AG04449 (cell line): ENCODE results near the gene ADAMTSL3.
"Not testable (repeated sequence)": the region's sequence is repeated elsewhere in the genome, so short reads cannot be mapped to it uniquely, and the experiment has no call there.

Experiments
- CTCF ChIA-PET: fragments of 350-600 bp; formaldehyde crosslinking; extraction: SDS; loops from one replicate; lab custom pipeline; 2021; ENCODE audit warnings: antibody characterized with exemption; lab: Yijun Ruan, JAX
- POLR2A ChIA-PET: fragments of 400-600, 350-600 bp; formaldehyde crosslinking; extraction: SDS; loops from one replicate; lab custom pipeline; 2020; ENCODE audit warnings: antibody characterized with exemption, inconsistent platforms; lab: Yijun Ruan, JAX
- DNase-seq: peaks from one replicate; pipeline ENCODE4 v3.0.0-alpha.2; 2010; ENCODE audit warnings: low read depth, low spot score
- H3K4me3 ChIP-seq: 2 replicates; pipeline ENCODE4 v1.5.1; 2011; ENCODE audit warnings: low read depth, mild to moderate bottlenecking, control low read depth, low read length
- TF ChIP-seq, protein P1 (sequence below): IDR thresholded peaks from one replicate; pipeline ENCODE4 v1.5.1; 2011; ENCODE audit warnings: mild to moderate bottlenecking, moderate library complexity, low read length, control low read depth, inconsistent platforms; ENCODE audit not compliant: insufficient read depth; ENCODE audit errors: missing control alignments

The ADAMTSL3 gene

DNA sequence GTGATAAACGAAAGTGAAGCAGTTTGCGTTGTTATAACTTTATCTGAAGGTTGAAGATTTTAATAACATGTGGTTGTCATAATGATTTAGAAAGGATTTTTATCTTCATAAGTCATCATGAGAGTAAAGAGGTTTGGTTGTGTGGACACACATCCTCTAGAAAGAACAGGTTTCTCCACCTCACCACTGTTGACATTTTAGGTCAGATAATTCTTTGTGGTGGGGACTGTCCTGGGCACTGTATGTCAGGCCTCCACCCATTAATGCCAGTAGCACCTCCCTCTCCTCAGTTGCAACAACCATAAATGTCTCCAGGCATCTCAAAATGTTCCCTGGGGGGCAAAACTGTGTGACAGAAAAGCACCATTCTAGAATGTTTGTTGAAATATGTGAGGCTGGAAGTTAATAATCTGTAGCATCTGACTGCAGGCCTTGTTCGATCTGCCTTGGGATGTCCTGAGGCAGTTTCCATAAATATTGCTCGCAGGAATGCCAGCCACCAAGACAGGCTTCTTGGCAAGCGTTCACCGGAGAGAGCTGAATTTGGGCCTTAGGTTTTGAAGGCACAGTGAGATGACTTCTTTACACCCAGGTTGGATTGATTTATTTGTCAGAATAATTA, 100.1 kb downstream of the ADAMTSL3 start:
- ChIA-PET POLR2A (no interaction called here), CTCF (no interaction called here)
- TF ChIP-seq, protein P1, sequence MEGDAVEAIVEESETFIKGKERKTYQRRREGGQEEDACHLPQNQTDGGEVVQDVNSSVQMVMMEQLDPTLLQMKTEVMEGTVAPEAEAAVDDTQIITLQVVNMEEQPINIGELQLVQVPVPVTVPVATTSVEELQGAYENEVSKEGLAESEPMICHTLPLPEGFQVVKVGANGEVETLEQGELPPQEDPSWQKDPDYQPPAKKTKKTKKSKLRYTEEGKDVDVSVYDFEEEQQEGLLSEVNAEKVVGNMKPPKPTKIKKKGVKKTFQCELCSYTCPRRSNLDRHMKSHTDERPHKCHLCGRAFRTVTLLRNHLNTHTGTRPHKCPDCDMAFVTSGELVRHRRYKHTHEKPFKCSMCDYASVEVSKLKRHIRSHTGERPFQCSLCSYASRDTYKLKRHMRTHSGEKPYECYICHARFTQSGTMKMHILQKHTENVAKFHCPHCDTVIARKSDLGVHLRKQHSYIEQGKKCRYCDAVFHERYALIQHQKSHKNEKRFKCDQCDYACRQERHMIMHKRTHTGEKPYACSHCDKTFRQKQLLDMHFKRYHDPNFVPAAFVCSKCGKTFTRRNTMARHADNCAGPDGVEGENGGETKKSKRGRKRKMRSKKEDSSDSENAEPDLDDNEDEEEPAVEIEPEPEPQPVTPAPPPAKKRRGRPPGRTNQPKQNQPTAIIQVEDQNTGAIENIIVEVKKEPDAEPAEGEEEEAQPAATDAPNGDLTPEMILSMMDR, result no peak
- no peak for DNase-seq
- H3K4me3 ChIP-seq, result no peak overlapping the region

DNA sequence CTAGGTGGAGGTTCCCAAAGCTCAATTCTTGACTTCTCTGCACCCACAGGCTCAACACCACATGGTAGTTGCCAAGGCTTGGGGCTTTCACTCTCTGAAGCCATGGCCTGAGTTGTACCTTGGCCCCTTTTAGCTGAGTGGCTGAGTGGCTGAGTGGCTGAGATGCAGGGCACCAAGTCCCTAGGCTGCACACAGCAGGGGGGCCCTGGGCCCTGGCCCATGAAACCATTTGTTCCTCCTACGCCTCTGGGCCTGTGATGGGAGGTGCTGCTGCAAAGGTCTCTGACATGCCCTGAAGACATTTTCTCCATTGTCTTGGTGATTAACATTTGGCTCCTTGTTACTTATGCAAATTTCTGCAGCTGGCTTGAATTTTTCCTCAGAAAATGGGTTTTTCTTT, 103.4 kb downstream of the ADAMTSL3 start:
- CTCF ChIA-PET, H3K4me3 ChIP-seq, POLR2A ChIA-PET, DNase-seq: not testable (repeated sequence)

DNA sequence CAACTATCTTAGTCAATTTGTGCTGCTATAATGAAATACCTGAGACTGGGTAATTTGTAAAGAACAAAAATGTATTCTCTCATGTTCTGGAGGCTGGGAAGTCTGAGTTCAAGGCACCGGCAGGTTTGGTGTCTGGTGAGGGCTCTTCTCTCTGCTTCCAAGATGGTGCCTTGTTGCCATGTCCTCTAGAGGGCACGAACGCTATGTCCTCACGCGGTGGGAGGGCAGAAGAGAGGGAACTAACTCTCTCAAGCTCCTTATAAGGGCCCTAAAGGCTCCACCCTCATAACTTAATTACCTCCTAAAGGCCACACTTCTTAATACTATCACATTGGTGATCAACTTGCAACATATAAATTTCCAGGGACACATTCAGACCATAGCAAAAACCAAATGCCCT, 108.4 kb downstream of the ADAMTSL3 start:
- no peak overlapping the region for H3K4me3 ChIP-seq
- no peak for DNase-seq
- POLR2A ChIA-PET, result no interaction called here
- TF ChIP-seq, protein P1, result no peak
- CTCF ChIA-PET, result no interaction called here

DNA sequence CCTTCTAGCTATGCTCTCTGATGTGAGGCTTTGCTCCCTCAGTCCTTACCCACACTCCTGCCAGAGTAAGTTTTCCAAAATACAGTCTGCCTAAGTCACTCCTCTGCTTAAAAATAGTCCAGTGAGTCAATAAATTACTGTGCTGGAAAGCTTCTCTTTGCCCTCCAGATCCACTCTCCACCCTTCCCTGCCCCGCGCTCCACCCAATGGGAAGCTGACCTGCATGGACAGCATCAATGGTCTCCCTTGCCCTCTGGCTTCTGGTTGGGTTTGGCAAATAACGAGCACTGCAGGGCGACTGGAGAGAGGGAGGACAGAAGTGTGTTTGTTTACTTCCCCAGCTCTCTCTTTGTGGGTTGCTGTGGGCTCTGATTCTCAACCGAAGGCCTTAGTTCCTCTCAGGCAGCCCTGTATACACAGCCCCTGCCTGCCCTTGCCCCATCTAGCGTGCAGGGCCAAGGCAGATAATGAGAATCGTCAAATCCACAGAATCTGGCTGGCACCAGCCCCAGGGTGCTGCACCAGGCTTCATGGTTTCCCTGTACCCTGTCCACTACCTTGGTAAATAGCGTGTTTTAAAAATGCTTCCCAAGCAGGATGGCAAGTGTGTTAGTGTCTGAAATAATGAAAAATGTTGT, 110.4 kb downstream of the ADAMTSL3 start:
- ChIA-PET CTCF (no interaction called here), POLR2A (no interaction called here)
- no peak for DNase-seq
- H3K4me3 ChIP-seq, result no peak overlapping the region
- TF ChIP-seq, protein P1, result no peak

DNA sequence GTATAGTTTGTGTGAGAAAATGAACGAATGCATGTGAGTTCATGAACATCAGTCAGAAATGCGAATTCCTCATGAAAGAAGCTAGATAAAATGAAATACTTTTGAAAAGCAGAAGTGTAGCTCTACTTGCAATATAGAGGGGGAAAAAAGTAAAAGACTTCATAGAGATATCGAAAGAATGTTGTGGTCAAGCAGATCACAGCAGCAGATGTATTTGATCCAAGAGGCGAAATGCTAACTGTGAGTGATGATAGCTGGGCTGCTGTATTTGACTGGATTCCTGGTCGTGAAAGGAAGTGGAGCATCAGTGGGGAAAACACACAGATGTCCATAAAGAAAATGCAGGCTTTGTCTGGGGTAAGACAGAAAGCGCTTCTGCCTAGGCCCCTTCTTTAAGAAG, 112.4 kb downstream of the ADAMTSL3 start:
- POLR2A ChIA-PET, result no interaction called here
- no peak for DNase-seq
- CTCF ChIA-PET, result no interaction called here
- TF ChIP-seq, protein P1, result no peak
- H3K4me3 ChIP-seq, result no peak overlapping the region

DNA sequence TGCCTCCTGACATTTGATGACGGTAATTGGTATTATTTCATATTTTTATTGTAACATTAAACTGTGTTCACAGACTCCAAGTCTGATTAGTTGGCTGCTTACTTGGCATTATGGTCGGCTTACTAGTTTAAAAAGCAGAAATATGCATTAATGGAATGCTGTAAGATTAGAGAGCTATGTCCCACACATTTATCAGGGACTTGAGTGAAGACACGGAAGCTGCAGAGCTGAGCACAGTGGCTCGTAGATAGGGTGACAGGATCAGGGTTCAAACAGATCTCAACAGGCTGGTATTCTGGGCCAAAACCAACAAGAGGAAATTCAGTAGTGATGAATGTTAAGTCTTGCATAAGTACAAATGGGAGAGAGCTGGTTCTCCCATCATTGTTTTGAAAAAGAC, 113.8 kb downstream of the ADAMTSL3 start:
- TF ChIP-seq, protein P1, result no peak
- ChIA-PET CTCF (no interaction called here), POLR2A (no interaction called here)
- no peak overlapping the region for H3K4me3 ChIP-seq
- DNase-seq, result no peak
